Adipose tissue (tissue), 3 donors: ENCODE measurements around the gene IVD. TPM values are rescaled to one million over a fixed set of nuclear protein-coding genes. Genes with fewer than 3 reads are reported as not detected.

Experiments
- H3K27ac ChIP-seq: one replicate; pipeline ENCODE4 v1.5.1; 2013; ENCODE audit warnings: low read depth, low read length
- WGBS, 3 donors: extraction: QIAGEN DNeasy Blood & Tissue Kit; methylation state at CpG; one replicate each; pipeline ENCODE4 v1.1.7; 2013; 5-methylcytosine and 5-hydroxymethylcytosine counted together
- polyA plus RNA-seq, 3 donors: library from polyadenylated mRNA; stranded (reverse); fragments of 200-250 nt; gene quantifications; one replicate each; pipeline ENCODE4 v1.2.3, GENCODE V29; 2013
- donor health status: healthy with polysubstance abuse.
- donor health status: Bipolar disorder and iron deficiency.
- donor health status: healthy.

The IVD gene
- polyA plus RNA-seq, 3 donors: 19.1 to 49.6 (median 43.8) TPM

- 89 to 96% (median 92%) methylated on average over 10 of the region's 10 CpGs for WGBS, 3 donors
- H3K27ac ChIP-seq: no peak overlapping the region
These were observed 36.1 kb upstream of the IVD start for GRCh38 chr15:40369474-40369869.

- no peak overlapping the region for H3K27ac ChIP-seq
- 90 to 95% (median 91%) methylated on average over 12 to 13 of the region's 13 CpGs for WGBS, 3 donors
These were observed 35.6 kb upstream of the IVD start for GRCh38 chr15:40369971-40370370.

- H3K27ac ChIP-seq: no peak overlapping the region
- WGBS, 3 donors: 41 to 65% (median 64%) methylated on average over 2 of the region's 2 CpGs
These were observed 32.6 kb upstream of the IVD start for GRCh38 chr15:40372981-40373380.

DNA sequence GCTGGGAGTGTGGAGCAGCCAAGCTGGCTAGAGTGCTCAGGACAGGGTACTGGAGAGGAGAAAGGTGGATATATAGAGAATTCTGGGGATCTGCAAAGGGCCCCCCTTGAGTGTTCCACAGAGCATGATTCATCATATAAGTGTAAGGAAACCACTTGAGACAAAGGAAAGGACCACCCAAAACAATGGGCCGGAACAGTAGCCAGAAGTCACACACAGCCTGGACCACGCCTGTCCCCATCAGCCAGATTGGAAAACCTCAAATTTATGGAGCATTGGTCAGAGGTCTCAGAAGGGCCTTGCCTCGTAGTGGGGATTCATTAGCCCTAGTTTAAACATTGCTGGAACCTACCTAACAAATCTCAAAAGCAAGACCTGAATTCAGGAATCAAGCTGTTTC, 28.0 kb upstream of the IVD start:
- H3K27ac ChIP-seq: no peak overlapping the region
- whole genome bisulfite sequencing, 3 donors: 68 to 85% (median 82%) methylated on average over 3 of the region's 3 CpGs

DNA sequence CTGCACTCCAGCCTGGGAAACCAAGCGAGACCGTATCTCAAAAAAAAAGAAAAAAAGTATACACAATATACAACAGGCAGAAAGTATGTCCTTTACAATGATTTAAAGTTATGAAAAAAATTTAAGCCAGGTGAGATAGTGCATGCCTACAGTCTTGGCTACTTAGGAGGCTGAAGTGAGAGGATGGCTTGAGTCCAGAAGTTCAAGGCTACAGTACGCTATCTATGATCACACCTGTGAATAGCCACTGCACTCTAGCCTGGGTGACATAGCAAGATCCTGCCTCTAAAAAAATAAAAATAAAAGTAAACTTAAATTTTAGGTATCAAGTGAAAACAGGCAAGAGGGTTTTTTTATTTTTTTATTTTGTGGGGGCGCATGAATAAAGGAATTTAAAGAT, 26.2 kb upstream of the IVD start:
- no peak overlapping the region for H3K27ac ChIP-seq
- WGBS, 3 donors: 62 to 87% (median 78%) methylated on average over 4 of the region's 4 CpGs

- WGBS, 3 donors: 7 to 56% (median 13%) methylated on average over 4 of the region's 4 CpGs
- H3K27ac ChIP-seq: no peak overlapping the region
These were observed 25.7 kb upstream of the IVD start for GRCh38 chr15:40379853-40380252.

DNA sequence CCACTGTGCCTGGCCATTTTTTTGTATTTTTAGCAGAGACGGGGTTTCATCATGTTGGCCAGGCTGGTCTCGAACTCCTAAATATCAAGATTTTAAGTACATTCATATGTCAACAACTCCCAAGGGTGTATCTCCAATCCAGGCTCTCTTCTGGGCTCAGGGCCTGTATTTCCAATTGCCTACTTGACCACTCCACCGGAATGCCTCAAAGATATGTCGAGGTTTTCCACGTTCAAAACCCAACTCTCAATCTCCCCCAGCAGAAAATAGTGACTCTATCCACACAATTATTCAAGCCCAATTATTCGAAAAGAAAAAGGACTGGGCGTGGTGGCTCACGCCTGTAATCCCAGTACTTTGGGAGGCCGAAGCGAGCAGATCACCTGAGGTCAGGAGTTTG, 25.0 kb upstream of the IVD start:
- 92 to 97% (median 96%) methylated on average over 10 of the region's 10 CpGs for WGBS, 3 donors
- H3K27ac ChIP-seq: no peak overlapping the region

DNA sequence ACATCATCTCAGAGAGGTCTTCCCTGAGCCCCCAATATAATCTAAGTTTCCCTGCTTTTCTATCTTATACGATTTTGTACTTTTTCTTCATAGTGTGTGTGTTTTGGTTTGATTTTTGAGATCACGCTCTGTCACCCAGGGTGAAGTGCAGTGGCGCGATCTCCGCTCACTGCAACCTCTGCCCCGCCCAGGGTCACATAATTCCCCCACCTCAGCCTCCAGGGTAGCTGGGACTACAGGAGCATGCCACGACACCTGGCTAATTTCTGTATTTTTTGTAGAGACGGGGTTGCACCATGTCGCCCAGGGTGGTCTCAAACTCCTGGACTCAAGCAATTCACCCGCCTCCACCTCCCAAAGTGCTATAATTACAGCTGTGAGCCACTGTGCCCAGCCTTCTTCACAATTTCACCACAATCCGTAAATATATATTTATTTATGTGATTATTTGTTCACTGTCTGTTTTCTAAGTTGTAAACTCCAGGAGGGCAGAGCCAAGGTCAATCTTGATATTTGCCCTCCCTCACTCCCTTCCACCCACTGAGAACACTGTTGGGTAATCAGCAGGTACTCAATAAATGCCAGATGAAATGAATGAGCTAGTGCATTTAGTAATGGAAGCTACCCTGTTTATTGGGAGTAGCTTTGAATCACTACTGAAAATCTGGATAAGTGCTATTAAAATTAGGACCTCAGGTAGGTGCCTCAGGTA, 23.6 kb upstream of the IVD start:
- WGBS, 3 donors: 86 to 94% (median 93%) methylated on average over 11 of the region's 11 CpGs
- no peak overlapping the region for H3K27ac ChIP-seq

- no peak within 1 kb of the TSS for H3K27ac ChIP-seq
- 4 to 6% (median 5%) methylated on average over 53 to 57 of the region's 57 CpGs for WGBS, 3 donors
These were observed 22.8 kb upstream of the IVD start, which contains the start of gene KNSTRN for GRCh38 chr15:40382580-40383456. KNSTRN (plus strand) TSS chr15:40382721; CDS start chr15:40382836, 115 bp downstream.

- H3K27ac ChIP-seq: no peak overlapping the region
- 92 to 98% (median 93%) methylated on average over 3 of the region's 3 CpGs for WGBS, 3 donors
These were observed 19.1 kb upstream of the IVD start for GRCh38 chr15:40386480-40386879.

DNA sequence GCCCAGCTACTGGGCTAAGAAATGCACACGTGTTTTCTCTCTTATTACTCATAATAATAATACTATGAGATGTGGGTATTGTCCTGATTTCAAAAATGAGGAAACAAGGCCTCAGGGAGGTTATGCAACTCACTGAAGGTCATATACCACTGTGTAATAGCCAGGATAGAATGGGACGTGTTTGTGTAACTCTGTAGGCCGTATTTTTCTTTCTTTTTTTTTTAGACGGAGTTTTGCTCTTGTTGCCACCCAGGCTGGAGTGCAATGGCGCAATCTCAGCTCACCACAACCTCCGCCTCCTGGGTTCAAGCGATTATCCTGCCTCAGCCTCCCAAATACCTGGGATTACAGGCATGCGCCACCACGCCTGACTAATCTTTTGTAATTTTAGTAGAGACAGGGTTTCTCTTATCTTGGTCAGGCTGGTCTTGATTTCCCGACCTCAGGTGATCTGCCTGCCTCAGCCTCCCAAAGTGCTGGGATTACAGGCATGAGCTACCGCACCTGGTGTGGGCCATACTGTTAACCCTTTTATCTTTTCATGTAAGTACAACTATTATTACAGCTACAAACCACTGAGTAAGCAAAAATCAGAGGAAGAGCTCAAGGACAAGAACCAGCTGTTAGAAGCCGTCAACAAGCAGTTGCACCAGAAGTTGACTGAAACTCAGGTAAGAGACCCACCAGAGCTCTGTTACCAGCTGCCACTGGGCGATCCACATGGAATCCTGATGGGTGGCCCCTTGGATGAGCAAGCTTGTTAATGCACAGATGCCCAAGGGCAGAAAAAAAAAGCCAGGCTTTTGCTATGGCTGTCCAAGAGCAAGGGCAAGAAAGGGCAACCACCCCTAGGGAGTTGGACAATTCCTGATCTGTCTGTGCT, 16.4 kb upstream of the IVD start:
- WGBS, 3 donors: 66 to 91% (median 69%) methylated on average over 13 of the region's 13 CpGs

GRCh38 chr15:40389824-40390595, 15.6 kb upstream of the IVD start:
- WGBS, 3 donors: 82 to 93% (median 87%) methylated on average over 2 of the region's 2 CpGs
- no peak overlapping the region for H3K27ac ChIP-seq

More for the DNA sequence above, 16.4 kb upstream of the IVD start:
- no peak overlapping the region for H3K27ac ChIP-seq

DNA sequence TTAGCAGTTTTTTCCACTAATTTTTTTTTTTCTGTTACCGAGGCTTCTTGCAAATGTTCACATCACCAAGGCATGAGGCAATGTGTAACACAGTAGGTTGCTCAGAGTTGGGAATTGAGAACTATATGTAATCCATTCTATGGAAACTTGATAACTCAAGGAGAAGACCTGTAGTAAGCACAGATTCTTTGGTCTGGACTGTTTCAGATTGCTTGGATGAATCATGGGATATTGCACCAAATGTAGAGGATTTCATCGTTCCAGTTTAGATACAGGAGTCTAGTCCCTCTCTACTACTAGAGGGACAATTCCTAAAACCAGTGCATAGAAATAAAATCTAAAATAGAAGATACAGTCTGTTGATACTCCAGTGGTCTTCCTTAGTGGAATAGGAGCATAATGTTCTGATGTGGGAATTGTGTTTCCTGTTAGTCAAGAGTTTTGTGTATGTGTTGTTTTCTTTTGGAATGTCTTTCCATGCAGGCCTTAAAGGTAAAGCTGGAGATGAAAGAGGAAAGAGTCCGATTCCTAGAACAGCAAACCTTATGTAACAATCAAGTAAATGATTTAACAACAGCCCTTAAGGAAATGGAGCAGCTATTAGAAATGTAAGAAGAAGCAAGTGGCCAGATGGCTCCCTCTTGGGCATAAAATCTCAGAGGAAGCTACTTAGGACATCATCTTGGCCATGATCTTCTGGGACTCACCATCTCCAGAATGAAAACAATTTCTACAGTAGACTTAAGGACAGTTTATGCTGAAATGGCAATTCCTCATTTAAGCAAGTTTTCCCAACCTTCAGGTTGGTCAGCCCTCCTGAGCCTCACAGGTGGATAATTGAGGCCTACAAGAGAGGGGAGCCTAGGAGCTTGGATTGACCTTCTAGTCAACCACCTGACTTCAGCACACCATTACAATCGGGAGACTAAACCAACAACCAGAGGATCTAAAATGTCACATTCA, 12.3 kb upstream of the IVD start:
- 83 to 93% (median 92%) methylated on average over 4 of the region's 4 CpGs for WGBS, 3 donors

DNA sequence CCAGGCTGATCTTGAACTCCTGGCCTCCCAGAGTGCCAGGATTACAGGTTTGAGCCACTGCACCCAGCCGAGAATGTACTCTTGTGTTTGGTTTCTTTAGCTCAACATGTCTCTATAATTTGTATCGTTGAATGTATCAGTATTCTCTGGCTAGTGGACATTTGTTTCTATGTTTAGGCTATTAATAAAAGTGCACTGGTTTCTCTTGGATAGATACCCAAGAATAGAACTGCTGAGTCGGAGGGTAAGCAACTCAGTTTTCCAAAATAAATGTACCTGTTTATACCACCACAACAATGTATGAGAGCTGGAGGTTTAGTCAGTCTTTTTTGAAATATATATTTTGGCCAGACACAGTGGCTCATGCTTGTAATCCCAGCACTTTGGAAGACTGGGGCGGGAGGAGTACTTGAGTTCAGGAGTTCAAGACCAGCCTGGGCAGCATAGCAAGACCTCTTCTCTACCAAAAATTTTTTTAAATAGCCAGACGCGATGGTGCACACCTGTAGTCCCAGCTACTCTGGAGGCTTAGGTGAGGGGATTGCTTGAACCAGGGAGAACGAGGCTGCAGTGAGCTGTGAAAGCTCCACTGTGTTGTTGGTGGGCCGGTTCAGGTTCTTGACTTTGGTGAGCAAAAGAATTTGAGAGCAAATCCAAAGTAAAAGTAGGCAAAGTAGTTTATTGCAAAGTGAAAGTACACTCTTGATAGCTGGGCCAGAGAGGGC, 7.7 kb upstream of the IVD start:
- H3K27ac ChIP-seq: no peak overlapping the region

More for the DNA sequence above, 12.3 kb upstream of the IVD start:
- no peak overlapping the region for H3K27ac ChIP-seq

GRCh38 chr15:40398413-40398873, 7.2 kb upstream of the IVD start:
- WGBS, 3 donors: 44 to 64% (median 50%) methylated on average over 4 of the region's 4 CpGs
- no peak overlapping the region for H3K27ac ChIP-seq

More for the DNA sequence above, 7.7 kb upstream of the IVD start:
- 90 to 92% (median 91%) methylated on average over 8 of the region's 8 CpGs for WGBS, 3 donors

GRCh38 chr15:40399370-40399769, 6.2 kb upstream of the IVD start:
- WGBS, 3 donors: 73 to 89% (median 79%) methylated on average over 7 of the region's 7 CpGs
- no peak overlapping the region for H3K27ac ChIP-seq
